ENCODE measurements around the gene ANLN. TPM values are rescaled to one million over a fixed set of nuclear protein-coding genes. Genes with fewer than 3 reads are reported as not detected.

Gene ANLN
- total RNA-seq, result 10 to 100 TPM in 2 of 7 donors, 1 to 10 TPM in 5; 1.7 to 14.9 (median 5.1) TPM
- 1 to 10 TPM in 2 of 3 donors, under 1 TPM in 1; 0.91 to 2.1 (median 1.4) TPM for polyA plus RNA-seq
- long read RNA-seq, donor 1, full-length matches to known transcripts, result 4 of 4 reads
- long read RNA-seq, donor 1, partial matches to known transcripts, result 0 of 4 reads
- long read RNA-seq, donor 1, other reads (novel, unspliced or antisense), result 0 of 4 reads
- long read RNA-seq, donor 2, full-length matches to known transcripts, result 1 of 6 reads
- long read RNA-seq, donor 2, partial matches to known transcripts, result 5 of 6 reads
- long read RNA-seq, donor 2, other reads (novel, unspliced or antisense), result 0 of 6 reads

- WGBS, 5 donors, result 4% methylated on average over 65 to 68 of the region's 68 CpGs
- H3K4me3 ChIP-seq, result peak within 1 kb of the TSS; percentile 64 to 87 (median 76)
- H3K36me3 ChIP-seq, result no peaks in the 10 kb centered on the region
- peak; percentile 97 for DNase-seq
- peaks cover 8 to 37% (median 25%) of the 10 kb centered on the region in 6 donors for H3K4me1 ChIP-seq
- no peaks in the 10 kb centered on the region for H3K9me3 ChIP-seq
- intact Hi-C loops (cut with DNase I; ENCODE audit: low total_unique reads), result no loop called here
- peaks cover 0 to 5% (median 0%) of the 10 kb centered on the region in 7 donors for H3K27me3 ChIP-seq (replicated peaks in 1 of 7)
- peak within 1 kb of the TSS; percentile 55 to 83 (median 70) for H3K27ac ChIP-seq
- TF ChIP-seq POLR2A (IDR thresholded peaks at IDR 0.05) (peak in 1 of 3 donors; percentile 12), POLR2AphosphoS5 (IDR thresholded peaks at IDR 0.05) (peak; percentile 63 to 79 (median 76)), CTCF (IDR thresholded peaks at IDR 0.05 in 8 of 11, conservative IDR thresholded peaks at IDR 0.05 in 3 of 11) (peak in 1 of 11 experiments; percentile 27)
Observed at GRCh38 chr7:36389371-36390198, at the start of gene ANLN. Gene ANLN (plus strand): TSS chr7:36389862. CDS start chr7:36390027, 165 bp downstream.

- TF ChIP-seq POLR2A (IDR thresholded peaks at IDR 0.05) (no peak), CTCF (IDR thresholded peaks at IDR 0.05 in 8 of 11, conservative IDR thresholded peaks at IDR 0.05 in 3 of 11) (no peak), POLR2AphosphoS5 (IDR thresholded peaks at IDR 0.05) (no peak)
- DNase-seq, result no peak
- intact Hi-C loops (cut with DNase I; ENCODE audit: low total_unique reads), result no loop called here
- H3K27me3 ChIP-seq (replicated peaks in 1 of 7), result peaks cover 0 to 9% (median 0%) of the 10 kb centered on the region in 7 donors
- H3K4me3 ChIP-seq, result no peak overlapping the region
- WGBS, 5 donors, result 89 to 94% (median 92%) methylated on average over 1 of the region's 1 CpG
- H3K27ac ChIP-seq, result no peak overlapping the region
- H3K9me3 ChIP-seq, result no peaks in the 10 kb centered on the region
- no peaks in the 10 kb centered on the region for H3K36me3 ChIP-seq
- no peaks in the 10 kb centered on the region for H3K4me1 ChIP-seq
Observed at GRCh38 chr7:36343548-36343947, 46.1 kb upstream of the ANLN start.

GRCh38 chr7:36344622-36345021, 45.0 kb upstream of the ANLN start:
- H3K36me3 ChIP-seq, result no peaks in the 10 kb centered on the region
- no peaks in the 10 kb centered on the region for H3K9me3 ChIP-seq
- H3K27me3 ChIP-seq (replicated peaks in 1 of 7), result peaks cover 0 to 9% (median 0%) of the 10 kb centered on the region in 7 donors
- H3K27ac ChIP-seq, result no peak overlapping the region
- intact Hi-C loops (cut with DNase I; ENCODE audit: low total_unique reads), result no loop called here
- no peak for DNase-seq
- 56 to 68% (median 59%) methylated on average over 2 of the region's 2 CpGs for WGBS, 5 donors
- H3K4me1 ChIP-seq, result no peaks in the 10 kb centered on the region
- H3K4me3 ChIP-seq, result no peak overlapping the region
- TF ChIP-seq POLR2A (IDR thresholded peaks at IDR 0.05) (no peak), CTCF (IDR thresholded peaks at IDR 0.05 in 8 of 11, conservative IDR thresholded peaks at IDR 0.05 in 3 of 11) (no peak), POLR2AphosphoS5 (IDR thresholded peaks at IDR 0.05) (no peak)
